GM18526 (cell line): ENCODE data around the gene MCF2L.

Experiments
- POLR2A ChIP-seq: IDR thresholded peaks from 3 replicates; pipeline ENCODE4 v1.6.1; 2011; ENCODE audit not compliant: insufficient read length; ENCODE audit errors: extremely low read depth

MCF2L gene

DNA sequence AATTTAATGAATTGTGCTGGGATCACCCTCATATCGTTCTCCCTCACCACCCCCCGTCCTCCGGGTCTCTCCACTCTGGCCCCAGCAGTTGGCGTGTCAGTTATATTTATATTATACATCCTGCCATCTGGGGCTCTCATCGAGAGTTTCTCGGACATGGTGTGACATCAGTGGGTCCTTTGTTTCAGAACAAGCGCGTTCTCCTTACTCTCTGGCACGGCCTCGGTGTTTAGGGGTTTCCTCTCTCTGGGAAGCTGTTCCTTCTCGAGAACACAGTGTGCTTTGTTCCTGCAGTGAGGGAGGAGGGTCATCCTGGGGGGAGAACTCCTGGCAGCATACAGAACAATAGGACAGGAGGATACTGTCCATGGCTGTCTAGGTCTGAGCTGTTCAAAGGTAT is 9.8 kb upstream of the MCF2L start:
- TF ChIP-seq POLR2A = no peak

GRCh38 chr13:112959701-112960542 is 9.1 kb upstream of the MCF2L start:
- no peak for TF ChIP-seq POLR2A

DNA sequence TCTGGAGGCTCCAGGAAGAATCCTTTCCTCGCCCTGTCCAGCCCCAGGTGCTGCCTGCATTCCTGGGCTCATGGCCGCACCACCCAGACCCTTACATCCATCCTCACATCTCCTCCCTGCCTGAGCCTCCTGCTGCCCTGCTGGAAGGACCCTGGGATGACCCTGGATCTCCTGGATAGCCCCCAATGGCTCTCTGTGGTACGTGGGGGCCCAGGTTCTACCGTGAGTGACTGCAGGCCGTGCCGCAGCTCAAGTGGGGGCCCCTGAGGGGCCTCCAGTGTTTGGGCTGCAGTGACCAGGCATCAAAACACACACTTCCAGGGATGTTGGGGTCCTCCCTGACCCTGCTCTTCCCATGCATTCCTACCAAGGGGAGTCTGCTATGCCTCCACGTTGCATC is 8.3 kb upstream of the MCF2L start:
- no peak for TF ChIP-seq POLR2A

DNA sequence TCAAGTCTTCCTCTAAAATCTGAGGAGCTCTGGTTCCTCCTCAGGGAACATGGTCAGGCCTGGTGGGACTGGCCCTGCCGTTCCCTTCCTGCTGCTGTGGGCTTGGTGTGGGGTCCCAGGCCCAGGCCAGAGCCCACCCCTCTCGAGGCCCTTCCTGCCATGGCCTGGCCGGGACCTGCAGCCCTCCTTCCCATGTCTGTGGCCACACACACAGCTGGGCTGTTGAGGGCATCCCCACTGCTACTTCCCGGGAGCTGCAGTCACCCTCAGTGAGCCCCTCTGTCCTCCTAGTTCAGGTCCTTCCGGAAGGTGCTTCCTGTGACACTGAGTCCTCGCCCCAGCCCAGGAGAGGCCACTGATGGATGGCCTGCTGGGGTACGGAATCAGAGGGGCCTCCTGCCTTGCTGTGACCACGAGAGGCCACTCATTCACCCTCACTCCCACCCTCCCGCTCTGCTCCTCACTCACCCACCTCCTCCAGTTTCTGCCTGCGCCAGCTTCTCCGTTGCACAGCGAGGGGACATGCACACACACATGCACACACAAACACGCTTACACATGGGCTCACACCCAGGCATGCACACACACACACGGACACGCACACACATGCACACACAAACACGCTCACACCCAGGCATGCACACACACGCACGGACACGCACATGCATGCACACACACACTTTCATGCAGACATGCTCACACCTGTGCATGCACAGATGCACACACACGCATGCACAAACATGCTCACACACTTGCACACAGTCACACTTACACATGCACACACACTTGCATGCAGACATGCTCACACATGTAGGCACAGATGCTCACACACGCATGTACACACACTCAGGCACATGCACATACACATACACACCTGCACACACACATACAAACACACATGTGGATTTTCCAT is 7.3 kb upstream of the MCF2L start:
- TF ChIP-seq POLR2A = no peak

GRCh38 chr13:112962396-112962795 is 6.6 kb upstream of the MCF2L start:
- no peak for TF ChIP-seq POLR2A

- no peak for TF ChIP-seq POLR2A
These were observed 5.9 kb upstream of the MCF2L start for GRCh38 chr13:112962911-112963625.

- TF ChIP-seq POLR2A = no peak
These were observed 5.4 kb upstream of the MCF2L start for GRCh38 chr13:112963641-112964040.

- no peak for TF ChIP-seq POLR2A
These were observed 4.0 kb upstream of the MCF2L start for GRCh38 chr13:112964971-112965492.

DNA sequence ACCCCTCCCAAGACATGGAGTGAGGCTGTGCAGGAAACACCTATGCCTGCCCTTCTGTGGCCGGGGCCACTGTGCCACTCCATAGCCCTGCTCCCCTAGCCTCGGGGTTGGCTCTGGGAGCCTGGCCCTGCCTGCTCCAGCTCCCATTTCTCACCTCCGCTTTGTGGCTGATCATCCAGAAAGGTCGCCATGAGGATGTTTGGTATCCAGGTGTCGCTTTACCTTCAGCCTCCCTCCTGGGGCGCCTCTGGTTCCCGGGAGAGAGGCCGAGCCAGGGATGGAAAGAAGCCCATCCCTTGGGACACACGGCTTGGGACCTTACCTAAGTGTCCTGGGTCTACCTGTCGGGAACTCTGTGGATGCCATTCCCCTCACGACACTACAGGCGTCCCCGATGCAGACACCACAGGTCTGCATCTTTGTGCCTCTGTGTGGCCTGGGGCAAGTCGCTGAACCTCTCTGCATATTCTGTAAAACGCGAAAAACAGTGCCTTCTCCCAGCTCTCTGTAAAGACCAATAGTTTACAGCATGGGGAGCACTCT is 3.4 kb upstream of the MCF2L start:
- no peak for TF ChIP-seq POLR2A

GRCh38 chr13:112966776-112967175 is 2.2 kb upstream of the MCF2L start:
- TF ChIP-seq POLR2A = no peak

GRCh38 chr13:112967686-112968379 is 1.2 kb upstream of the MCF2L start:
- no peak for TF ChIP-seq POLR2A

- TF ChIP-seq POLR2A = no peak
These were observed 569 bp upstream of the MCF2L start for GRCh38 chr13:112968380-112968909.

DNA sequence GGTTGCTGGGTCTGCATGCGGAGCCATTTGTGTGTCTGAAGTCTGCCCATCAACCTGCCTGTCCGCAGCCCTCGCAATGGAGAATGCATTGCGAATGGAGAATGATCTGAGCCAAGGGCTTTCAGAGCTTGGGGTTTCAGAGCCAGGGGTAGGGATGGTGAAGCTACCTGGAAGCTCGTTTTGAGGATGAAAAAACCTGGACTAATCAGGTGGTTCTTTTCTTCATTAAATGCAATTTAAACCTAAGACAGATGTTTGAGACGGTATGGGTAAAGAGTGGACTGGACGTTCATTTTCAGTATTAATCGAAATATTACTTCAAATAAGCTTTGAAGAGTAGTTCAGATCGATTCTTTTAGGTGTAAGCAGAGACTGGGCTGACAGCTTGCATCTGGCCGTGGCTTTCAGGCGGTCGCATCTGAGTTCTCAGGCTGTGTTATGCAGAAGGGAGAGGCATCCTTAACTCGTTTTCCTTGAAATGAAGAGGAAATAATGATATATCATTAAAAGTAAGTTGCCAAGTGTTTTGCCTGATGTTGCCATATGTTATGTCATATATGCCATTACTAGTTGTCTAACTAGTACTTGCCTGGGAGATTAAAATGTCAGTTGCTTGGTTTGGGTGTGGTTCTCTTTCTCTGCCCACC is 801 bp downstream of the MCF2L start:
- no peak for TF ChIP-seq POLR2A
